Activated CD8-positive, alpha-beta memory T cell treated with anti-CD3 and anti-CD28 coated beads for 4 hours (primary cell): ENCODE measurements around the gene OR1J2.

Source experiments
- DNase-seq, 2 donors: peaks; one replicate each; pipeline ENCODE4 v3.0.0-alpha.2; 2020; ENCODE audit warnings: low read depth in 2 of 2

OR1J2 gene

GRCh38 chr9:122551371-122551770 is 40.8 kb downstream of the OR1J2 start:
- DNase-seq: no peak

GRCh38 chr9:122552812-122553211 is 42.2 kb downstream of the OR1J2 start, which contains the start of gene OR1N2:
TSS of gene OR1N2 (plus strand) at chr9:122553112. CDS start at chr9:122553212, 100 bp downstream.
- no peak for DNase-seq
